CD4-positive, alpha-beta T cell treated with Interleukin-17A for 4 hours (primary cell): ENCODE data around the gene YAF2.
"Not testable (repeated sequence)": the region's sequence is repeated elsewhere in the genome, so short reads cannot be mapped to it uniquely, and the experiment has no call there.

Experiments
- DNase-seq: peaks from one replicate; pipeline ENCODE4 v3.0.0-alpha.2; 2020; ENCODE audit warnings: mixed read lengths

The YAF2 gene

GRCh38 chr12:42252645-42253044, 14.6 kb upstream of the YAF2 start:
- DNase-seq = not testable (repeated sequence)

- DNase-seq = not testable (repeated sequence)
These were observed 11.0 kb upstream of the YAF2 start for GRCh38 chr12:42249033-42249432.

GRCh38 chr12:42240131-42240750, 2.2 kb upstream of the YAF2 start:
- DNase-seq = no peak

- no peak for DNase-seq
These were observed 202 bp downstream of the YAF2 start for GRCh38 chr12:42237853-42238239.

- peak; percentile 74 for DNase-seq
These were observed 796 bp downstream of the YAF2 start for GRCh38 chr12:42237052-42237852.

GRCh38 chr12:42236017-42236416, 2.0 kb downstream of the YAF2 start:
- no peak for DNase-seq

GRCh38 chr12:42235426-42235825, 2.6 kb downstream of the YAF2 start:
- no peak for DNase-seq

GRCh38 chr12:42234970-42235369, 3.1 kb downstream of the YAF2 start:
- DNase-seq = no peak

GRCh38 chr12:42227525-42227924, 10.5 kb downstream of the YAF2 start:
- DNase-seq = not testable (repeated sequence)

GRCh38 chr12:42224501-42224900, 13.5 kb downstream of the YAF2 start:
- DNase-seq = not testable (repeated sequence)

GRCh38 chr12:42222724-42223123, 15.3 kb downstream of the YAF2 start:
- no peak for DNase-seq

- DNase-seq = no peak
These were observed 16.3 kb downstream of the YAF2 start for GRCh38 chr12:42221726-42222125.

- DNase-seq = no peak
These were observed 20.4 kb downstream of the YAF2 start for GRCh38 chr12:42217656-42218055.

GRCh38 chr12:42216737-42217136, 21.3 kb downstream of the YAF2 start:
- no peak for DNase-seq

- not testable (repeated sequence) for DNase-seq
These were observed 22.3 kb downstream of the YAF2 start for GRCh38 chr12:42215759-42216158.

GRCh38 chr12:42213954-42214426, 24.1 kb downstream of the YAF2 start:
- no peak for DNase-seq

- no peak for DNase-seq
These were observed 25.0 kb downstream of the YAF2 start for GRCh38 chr12:42213023-42213422.

- DNase-seq = no peak
These were observed 29.5 kb downstream of the YAF2 start for GRCh38 chr12:42208574-42208973.

- no peak for DNase-seq
These were observed 33.2 kb downstream of the YAF2 start for GRCh38 chr12:42204819-42205218.

- no peak for DNase-seq
These were observed 33.7 kb downstream of the YAF2 start for GRCh38 chr12:42204362-42204761.

- DNase-seq = no peak
These were observed 37.0 kb downstream of the YAF2 start for GRCh38 chr12:42201063-42201462.

GRCh38 chr12:42199007-42199406, 39.0 kb downstream of the YAF2 start:
- no peak for DNase-seq

GRCh38 chr12:42196723-42197603, 41.1 kb downstream of the YAF2 start:
- DNase-seq = no peak
